GM21528 (cell line): ENCODE results near the gene VSTM2L.
A peak's percentile ranks its signal among the peaks of the same experiment; 100 is the strongest.

Experiments
- ATAC-seq: cut with Tn5 transposase; IDR thresholded peaks from one replicate; pipeline ENCODE4 v1.9.1; 2021; ENCODE audit warnings: mild to moderate bottlenecking, moderate library complexity; ENCODE audit not compliant: unreplicated experiment, low FRiP score

The VSTM2L gene

GRCh38 chr20:37983286-37983685, 80.4 kb downstream of the VSTM2L start:
- no peak for ATAC-seq

GRCh38 chr20:37984018-37984785, 81.3 kb downstream of the VSTM2L start:
- ATAC-seq: no peak

GRCh38 chr20:37986044-37986858, 83.3 kb downstream of the VSTM2L start:
- no peak for ATAC-seq

GRCh38 chr20:37986873-37987601, 84.1 kb downstream of the VSTM2L start:
- ATAC-seq: no peak

GRCh38 chr20:37987602-37988290, 84.8 kb downstream of the VSTM2L start:
- ATAC-seq: no peak

GRCh38 chr20:37988306-37988954, 85.5 kb downstream of the VSTM2L start:
- no peak for ATAC-seq

GRCh38 chr20:37989601-37990295, 86.8 kb downstream of the VSTM2L start:
- ATAC-seq: no peak

- peak; percentile 87 for ATAC-seq
Measured at GRCh38 chr20:37990571-37991151, 87.7 kb downstream of the VSTM2L start.

GRCh38 chr20:37991157-37991866, 88.4 kb downstream of the VSTM2L start:
- ATAC-seq: no peak

- ATAC-seq: no peak
Measured at GRCh38 chr20:37991908-37992307, 89.0 kb downstream of the VSTM2L start.

- ATAC-seq: no peak
Measured at GRCh38 chr20:37992802-37993409, 90.0 kb downstream of the VSTM2L start.

GRCh38 chr20:37994512-37994911, 91.6 kb downstream of the VSTM2L start:
- ATAC-seq: no peak
